T-helper 17 cell (primary cell): Measurements from ENCODE around the gene NETO2. TPM values are rescaled to one million over a fixed set of nuclear protein-coding genes. Genes with fewer than 3 reads are reported as not detected.
"Not testable (repeated sequence)": the region's sequence is repeated elsewhere in the genome, so short reads cannot be mapped to it uniquely, and the experiment has no call there.

Source experiments
- ATAC-seq: fragments of 150-1000 bp; cut with Tn5 transposase; 2 replicates; pipeline ENCODE4 v1.10.0; 2021; ENCODE audit warnings: mild to moderate bottlenecking, moderate library complexity
- DNase-seq, 3 donors: peaks; one replicate each; pipeline versions ENCODE4 v3.0.0 to v3.0.0-alpha.2; 2020 to 2021
- H3K9me3 ChIP-seq: one replicate; pipeline ENCODE4 v1.7.0; 2013; ENCODE audit warnings: low read length, mild to moderate bottlenecking; ENCODE audit not compliant: control insufficient read depth, poor library complexity, severe bottlenecking
- H3K27ac Mint-ChIP-seq: one replicate; pipeline ENCODE4 v1.8.0; 2022; ENCODE audit warnings: mild to moderate bottlenecking, moderate library complexity, mixed read lengths
- H3K27me3 Mint-ChIP-seq: one replicate; pipeline ENCODE4 v1.8.0; 2022; ENCODE audit warnings: mixed read lengths
- H3K36me3 Mint-ChIP-seq: one replicate; pipeline ENCODE4 v1.8.0; 2022; ENCODE audit warnings: low read depth, mixed read lengths
- H3K4me1 Mint-ChIP-seq: one replicate; pipeline ENCODE4 v1.8.0; 2022; ENCODE audit warnings: mild to moderate bottlenecking, mixed read lengths
- H3K4me3 Mint-ChIP-seq: one replicate; pipeline ENCODE4 v1.8.0; 2022; ENCODE audit warnings: mild to moderate bottlenecking, moderate library complexity, mixed read lengths
- total RNA-seq, 4 donors: library from RNA in 2 of 4; stranded (reverse) in 2 of 4; gene quantifications; one replicate each; pipeline ENCODE4 v1.2.3 and lab custom pipeline; 2022 to 2026

The NETO2 gene
- total RNA-seq, 2 donors from 2014 or later = 5.3 to 5.8 TPM

DNA sequence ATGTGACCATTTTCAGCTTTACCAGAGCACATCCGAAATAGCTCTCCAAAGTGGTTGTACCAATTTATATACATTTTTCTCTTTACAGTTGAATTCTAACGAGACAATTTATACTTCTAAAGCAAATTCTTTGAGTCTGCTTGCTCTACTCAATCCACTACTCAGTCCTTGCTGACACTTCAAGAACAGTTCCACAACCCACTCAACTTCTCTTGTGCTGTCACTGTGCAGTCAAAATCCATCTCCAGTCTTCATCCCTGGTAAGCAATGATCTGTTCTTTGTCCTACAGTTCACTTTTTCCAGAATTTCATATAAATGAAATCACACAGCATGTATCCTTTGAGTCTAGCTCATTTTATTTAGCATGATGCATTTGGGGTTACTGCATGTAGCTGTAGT lies 30.6 kb downstream of the NETO2 start:
- ATAC-seq = no peak
- Mint-ChIP-seq H3K4me1 (peaks cover 6% of the 10 kb centered on the region), H3K27ac (no peak overlapping the region)

DNA sequence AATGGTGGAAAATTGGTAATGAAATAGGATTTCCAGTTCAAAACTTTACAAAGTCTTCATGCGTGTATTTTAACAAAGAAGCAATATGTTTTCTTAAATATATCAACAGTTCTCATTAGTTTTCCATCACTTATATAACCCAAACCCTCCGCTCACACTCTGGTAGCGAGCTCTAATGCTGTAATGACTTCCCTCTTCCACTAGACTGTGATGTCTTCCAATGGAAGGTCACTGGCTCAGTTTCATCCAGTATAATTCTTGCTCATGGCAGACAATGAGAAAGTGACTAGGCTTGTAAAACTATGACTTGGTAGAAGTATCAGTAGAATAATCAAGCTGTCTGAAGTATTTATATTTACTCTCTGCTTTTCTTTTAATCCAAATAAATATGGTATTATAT lies 32.8 kb downstream of the NETO2 start:
- no peaks in the 10 kb centered on the region for H3K27me3 Mint-ChIP-seq
- no peaks in the 10 kb centered on the region for H3K9me3 ChIP-seq
- no peak overlapping the region for H3K4me3 Mint-ChIP-seq
- H3K4me1 Mint-ChIP-seq = peaks cover 6% of the 10 kb centered on the region
- no peaks in the 10 kb centered on the region for H3K36me3 Mint-ChIP-seq
- ATAC-seq (no peak), DNase-seq (no peak)
- H3K27ac Mint-ChIP-seq = no peak overlapping the region

More for the DNA sequence above, 30.6 kb downstream of the NETO2 start:
- H3K4me3 Mint-ChIP-seq = no peak overlapping the region
- H3K9me3 ChIP-seq = no peaks in the 10 kb centered on the region
- H3K36me3 Mint-ChIP-seq = no peaks in the 10 kb centered on the region
- H3K27me3 Mint-ChIP-seq = no peaks in the 10 kb centered on the region
- DNase-seq = no peak

GRCh38 chr16:47109361-47109760 lies 34.4 kb downstream of the NETO2 start:
- ATAC-seq = no peak
- H3K9me3 ChIP-seq = no peaks in the 10 kb centered on the region
- DNase-seq = no peak
- H3K27ac Mint-ChIP-seq = no peak overlapping the region
- no peaks in the 10 kb centered on the region for H3K36me3 Mint-ChIP-seq
- H3K27me3 Mint-ChIP-seq = no peaks in the 10 kb centered on the region
- H3K4me1 Mint-ChIP-seq = peaks cover 6% of the 10 kb centered on the region
- no peak overlapping the region for H3K4me3 Mint-ChIP-seq

DNA sequence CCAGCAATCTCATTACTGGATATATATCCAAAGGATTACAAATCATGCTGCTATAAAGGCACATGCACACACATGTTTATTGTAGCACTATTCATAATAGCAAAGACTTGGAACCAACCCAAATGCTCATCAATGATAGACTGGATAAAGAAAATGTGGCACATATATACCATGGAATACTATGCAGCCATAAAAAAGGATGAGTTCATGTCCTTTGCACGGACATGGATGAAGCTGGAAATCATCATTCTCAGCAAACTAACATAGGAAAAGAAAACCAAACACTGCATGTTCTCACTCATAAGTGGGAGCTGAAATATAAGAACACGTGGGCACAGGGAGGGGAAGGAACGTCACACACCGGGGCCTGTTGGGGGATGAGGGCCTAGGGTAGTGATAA lies 40.8 kb downstream of the NETO2 start:
- not testable (repeated sequence) for H3K4me1 Mint-ChIP-seq, H3K27me3 Mint-ChIP-seq, H3K27ac Mint-ChIP-seq, ATAC-seq, H3K9me3 ChIP-seq, H3K4me3 Mint-ChIP-seq, H3K36me3 Mint-ChIP-seq, DNase-seq

DNA sequence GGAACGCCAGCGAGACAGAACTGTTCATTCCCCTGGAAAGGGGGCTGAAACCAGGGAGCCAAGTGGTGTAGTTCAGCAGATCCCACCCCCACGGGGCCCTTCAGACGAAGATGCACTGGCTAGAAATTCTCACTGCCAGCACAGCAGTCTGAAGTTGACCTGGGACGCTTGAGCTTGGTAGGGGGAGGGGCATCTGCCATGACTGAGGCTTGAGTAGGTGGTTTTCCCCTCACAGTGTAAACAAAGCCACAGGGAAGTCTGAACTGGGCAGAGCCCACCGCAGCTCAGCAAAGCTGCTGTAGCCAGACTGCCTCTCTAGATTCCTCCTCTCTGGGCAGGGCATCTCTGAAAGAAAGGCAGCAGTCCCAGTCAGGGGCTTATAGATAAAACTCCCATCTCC lies 46.6 kb downstream of the NETO2 start:
- H3K27ac Mint-ChIP-seq, ATAC-seq, H3K4me3 Mint-ChIP-seq, H3K36me3 Mint-ChIP-seq, H3K4me1 Mint-ChIP-seq, DNase-seq, H3K9me3 ChIP-seq, H3K27me3 Mint-ChIP-seq: not testable (repeated sequence)

DNA sequence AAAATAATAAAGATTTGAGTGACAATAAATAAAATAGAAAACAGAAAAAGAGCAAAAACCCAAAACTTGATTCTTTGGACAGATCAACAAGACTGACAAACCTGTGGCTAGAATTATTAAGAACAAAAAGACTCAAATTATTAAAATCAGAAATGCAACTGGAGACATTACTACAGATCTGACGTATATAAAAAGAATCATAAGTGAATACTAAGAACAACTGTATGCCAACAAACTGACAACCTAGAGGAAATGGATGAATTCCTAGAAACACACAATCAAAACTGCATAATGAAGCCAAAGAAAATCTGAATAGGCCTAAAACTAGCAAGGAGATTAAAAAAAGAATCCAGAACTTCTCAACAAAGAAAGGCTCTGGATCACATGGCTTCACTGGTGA lies 47.4 kb downstream of the NETO2 start:
- H3K9me3 ChIP-seq = no peaks in the 10 kb centered on the region
- H3K4me1 Mint-ChIP-seq = no peaks in the 10 kb centered on the region
- H3K27me3 Mint-ChIP-seq = no peaks in the 10 kb centered on the region
- peaks cover 4% of the 10 kb centered on the region for H3K36me3 Mint-ChIP-seq
- no peak for DNase-seq
- no peak for ATAC-seq
- no peak overlapping the region for H3K27ac Mint-ChIP-seq
- H3K4me3 Mint-ChIP-seq = no peak overlapping the region

- Mint-ChIP-seq H3K4me3 (no peak overlapping the region), H3K36me3 (no peaks in the 10 kb centered on the region), H3K4me1 (no peaks in the 10 kb centered on the region), H3K27me3 (no peaks in the 10 kb centered on the region), H3K27ac (no peak overlapping the region)
- H3K9me3 ChIP-seq = no peaks in the 10 kb centered on the region
- no peak for DNase-seq
- ATAC-seq = no peak
Measured at GRCh38 chr16:47084198-47084597, 59.5 kb downstream of the NETO2 start.

DNA sequence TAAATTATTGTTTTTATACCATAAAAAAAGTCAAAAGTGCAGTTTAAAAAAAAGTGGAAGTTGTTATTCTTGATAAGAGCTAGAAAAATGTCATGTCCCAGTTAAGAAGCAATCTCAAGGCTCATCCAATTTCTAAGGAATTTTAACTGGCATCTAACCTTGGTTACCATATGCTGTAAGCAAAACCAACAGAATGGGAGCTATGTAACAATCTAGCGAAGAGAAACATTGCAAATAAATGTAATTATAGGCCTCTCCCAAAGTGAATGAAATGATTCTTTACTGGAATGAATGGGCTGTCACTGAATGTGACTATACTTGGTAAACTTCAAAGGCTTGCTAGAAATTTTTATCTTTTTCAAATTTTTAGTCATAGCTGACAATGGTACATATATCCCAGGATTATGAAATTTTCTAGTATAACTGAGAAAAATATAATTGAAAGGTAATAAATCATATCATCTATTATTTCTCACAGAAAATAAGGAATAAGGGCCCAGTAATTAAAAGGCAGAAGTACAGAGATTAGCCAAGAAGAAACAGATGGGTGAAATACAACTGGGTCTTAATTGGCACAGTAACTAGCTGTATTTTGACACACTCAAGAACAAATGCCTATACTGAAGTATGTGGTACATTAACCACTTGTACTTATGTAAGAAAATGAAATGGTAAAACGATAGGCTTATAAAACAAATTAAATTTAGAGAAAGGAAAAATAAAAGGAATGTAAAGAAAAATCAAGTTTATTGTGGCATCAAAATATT lies 61.5 kb downstream of the NETO2 start:
- DNase-seq (no peak), ATAC-seq (no peak)
- no peaks in the 10 kb centered on the region for H3K9me3 ChIP-seq
- peaks cover 2% of the 10 kb centered on the region for H3K4me1 Mint-ChIP-seq
- no peak overlapping the region for H3K27ac Mint-ChIP-seq
- H3K4me3 Mint-ChIP-seq = no peak overlapping the region
- H3K36me3 Mint-ChIP-seq = no peaks in the 10 kb centered on the region
- no peaks in the 10 kb centered on the region for H3K27me3 Mint-ChIP-seq

- no peak overlapping the region for H3K27ac Mint-ChIP-seq
Measured at GRCh38 chr16:47081115-47081514, 62.6 kb downstream of the NETO2 start.

GRCh38 chr16:47079860-47080259 lies 63.9 kb downstream of the NETO2 start:
- DNase-seq = no peak
- no peak overlapping the region for H3K27ac Mint-ChIP-seq
- H3K4me1 Mint-ChIP-seq = peaks cover 2% of the 10 kb centered on the region
- no peaks in the 10 kb centered on the region for H3K9me3 ChIP-seq
- H3K27me3 Mint-ChIP-seq = no peaks in the 10 kb centered on the region
- no peaks in the 10 kb centered on the region for H3K36me3 Mint-ChIP-seq
- ATAC-seq = no peak
- no peak overlapping the region for H3K4me3 Mint-ChIP-seq

More at GRCh38 chr16:47081115-47081514, 62.6 kb downstream of the NETO2 start:
- Mint-ChIP-seq H3K27me3 (no peaks in the 10 kb centered on the region), H3K36me3 (no peaks in the 10 kb centered on the region), H3K4me3 (no peak overlapping the region), H3K4me1 (peaks cover 2% of the 10 kb centered on the region)
- DNase-seq (no peak), ATAC-seq (no peak)
- no peaks in the 10 kb centered on the region for H3K9me3 ChIP-seq

GRCh38 chr16:47073223-47074155 lies 70.3 kb downstream of the NETO2 start:
- Mint-ChIP-seq H3K4me1 (peaks cover 6% of the 10 kb centered on the region), H3K27me3 (no peaks in the 10 kb centered on the region), H3K36me3 (no peaks in the 10 kb centered on the region), H3K27ac (no peak overlapping the region), H3K4me3 (no peak overlapping the region)
- DNase-seq (no peak), ATAC-seq (no peak)
- no peaks in the 10 kb centered on the region for H3K9me3 ChIP-seq

DNA sequence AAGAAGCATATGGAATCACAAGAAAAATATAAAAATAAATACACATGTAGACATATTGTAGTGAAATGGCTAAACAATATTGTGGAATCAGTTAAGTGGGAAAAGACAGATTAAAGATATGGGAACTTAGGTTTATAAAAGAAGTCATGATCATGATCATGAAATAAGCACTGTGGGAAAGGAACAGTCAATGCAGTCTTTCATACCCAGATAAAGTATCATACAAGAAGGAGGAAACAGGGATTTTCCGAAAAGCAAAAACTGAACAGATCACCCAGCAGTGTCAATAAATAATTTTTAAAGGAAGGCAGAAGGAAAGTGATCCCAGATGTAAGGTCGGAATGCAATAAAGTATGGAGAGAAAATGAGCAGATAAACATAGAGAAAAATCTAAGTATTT lies 71.6 kb downstream of the NETO2 start:
- Mint-ChIP-seq H3K4me1 (peaks cover 9% of the 10 kb centered on the region), H3K36me3 (no peaks in the 10 kb centered on the region)

DNA sequence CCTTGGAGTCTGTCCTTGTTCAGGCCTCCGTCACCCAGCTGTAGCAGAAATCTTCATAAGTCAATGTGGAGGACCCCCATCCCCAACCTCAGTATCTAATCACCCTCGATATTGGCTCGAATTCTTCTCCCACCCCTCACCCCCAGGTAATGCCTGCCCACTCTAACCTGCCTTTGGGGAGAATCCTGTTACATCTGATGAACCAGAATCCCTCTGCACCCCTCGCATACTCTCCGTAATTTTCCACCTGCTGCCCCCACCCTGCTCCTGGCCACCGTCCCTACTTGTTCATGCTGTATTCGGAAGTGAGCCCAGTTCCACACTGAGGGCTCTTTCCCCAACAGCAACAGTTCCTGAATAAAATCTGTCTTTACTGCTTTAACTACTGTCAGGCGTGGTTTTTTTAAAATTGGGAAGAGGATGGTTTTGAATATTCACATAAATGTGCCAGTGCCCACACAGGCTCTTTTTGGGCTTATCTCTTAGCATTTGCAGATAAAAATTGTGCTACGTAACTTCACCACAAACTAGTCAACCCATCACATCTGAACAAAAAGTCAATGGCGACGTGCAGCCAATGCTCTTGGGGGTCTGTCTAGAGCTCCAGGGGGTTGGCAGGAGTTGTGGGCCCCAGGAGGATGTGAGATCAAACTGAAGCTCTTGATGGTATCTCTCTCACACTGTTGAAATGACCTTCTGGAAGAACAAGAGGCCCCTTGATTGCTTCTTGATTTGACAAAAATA lies 73.7 kb downstream of the NETO2 start:
- H3K4me3 Mint-ChIP-seq = no peak overlapping the region
- no peaks in the 10 kb centered on the region for H3K27me3 Mint-ChIP-seq
- ATAC-seq = no peak
- H3K36me3 Mint-ChIP-seq = no peaks in the 10 kb centered on the region
- no peaks in the 10 kb centered on the region for H3K9me3 ChIP-seq
- no peak for DNase-seq
- peaks cover 9% of the 10 kb centered on the region for H3K4me1 Mint-ChIP-seq
- H3K27ac Mint-ChIP-seq = no peak overlapping the region

More for the DNA sequence above, 71.6 kb downstream of the NETO2 start:
- Mint-ChIP-seq H3K27ac (no peak overlapping the region), H3K27me3 (no peaks in the 10 kb centered on the region), H3K4me3 (no peak overlapping the region)
- DNase-seq = no peak
- no peaks in the 10 kb centered on the region for H3K9me3 ChIP-seq
- ATAC-seq = no peak
